IMR-90 (cell line): ENCODE data around the gene NFATC3. TPM values are rescaled to one million over a fixed set of nuclear protein-coding genes. Genes with fewer than 3 reads are reported as not detected.

Experiments
- ATAC-seq: fragments of 200-7000 bp; cut with Tn5 transposase; 2 replicates; pipeline ENCODE4 v1.9.1; 2020; ENCODE audit warnings: low read depth, mild to moderate bottlenecking, moderate library complexity
- BruUV-seq: library from RNA; stranded (reverse); fragments of 400-500 nt; replicated peaks from 2 replicates; lab custom pipeline; 2021; lab: Mats Ljungman, UMichigan
- CTCF ChIA-PET: fragments of 300-600 bp; formaldehyde crosslinking; extraction: SDS; loops from one replicate; lab custom pipeline; 2021; ENCODE audit warnings: antibody characterized with exemption; lab: Yijun Ruan, JAX
- POLR2A ChIA-PET: fragments of 300-600 bp; sonication (Branson Sonifier 250); formaldehyde crosslinking; loops from one replicate; lab custom pipeline; 2022; ENCODE audit warnings: antibody characterized with exemption; ENCODE audit not compliant: unreplicated experiment; lab: Charles Lee
- DNase-seq: peaks from one replicate; pipeline ENCODE4 v3.0.0; 2013
- H2AFZ ChIP-seq: replicated peaks from 2 replicates; pipeline ENCODE3; 2013; ENCODE audit warnings: low read length, mild to moderate bottlenecking; ENCODE audit not compliant: poor library complexity
- H2AK5ac ChIP-seq: 2 replicates; pipeline ENCODE4 v1.6.1; 2013; ENCODE audit warnings: low read depth, low read length, inconsistent platforms
- H2AK9ac ChIP-seq: replicated peaks from 2 replicates; pipeline ENCODE3; 2013; ENCODE audit warnings: mild to moderate bottlenecking, low read depth, low read length, moderate library complexity; ENCODE audit not compliant: poor library complexity
- H2BK120ac ChIP-seq: 2 replicates; pipeline ENCODE4 v1.6.1; 2013; ENCODE audit warnings: low read depth, low read length, inconsistent platforms
- H2BK15ac ChIP-seq: 3 replicates; pipeline ENCODE4 v1.6.1; 2013; ENCODE audit warnings: low read depth, low read length, inconsistent platforms
- H2BK20ac ChIP-seq: 2 replicates; pipeline ENCODE4 v1.6.1; 2013; ENCODE audit warnings: low read depth, mild to moderate bottlenecking, inconsistent platforms, low read length, moderate library complexity
- H2BK5ac ChIP-seq: 2 replicates; pipeline ENCODE4 v1.6.1; 2013; ENCODE audit warnings: mild to moderate bottlenecking, low read depth, low read length, inconsistent platforms; ENCODE audit not compliant: poor library complexity, severe bottlenecking
- H3K14ac ChIP-seq: replicated peaks from 2 replicates; pipeline ENCODE4 v1.6.1; 2013; ENCODE audit warnings: low read depth, low read length, inconsistent platforms
- H3K18ac ChIP-seq: 2 replicates; pipeline ENCODE4 v1.6.1; 2013; ENCODE audit warnings: low read depth, low read length, control low read depth
- H3K23ac ChIP-seq: 2 replicates; pipeline ENCODE4 v1.6.1; 2013; ENCODE audit warnings: low read depth, low read length, inconsistent platforms
- H3K27ac ChIP-seq: 2 replicates; pipeline ENCODE4 v1.5.1; 2013; ENCODE audit warnings: mild to moderate bottlenecking, control low read depth, low read length; ENCODE audit not compliant: insufficient read depth
- H3K27me3 ChIP-seq: 2 replicates; pipeline ENCODE4 v1.6.1; 2013; ENCODE audit warnings: low read length; ENCODE audit not compliant: control insufficient read depth, insufficient read depth
- H3K36me3 ChIP-seq: 2 replicates; pipeline ENCODE4 v1.6.1; 2013; ENCODE audit warnings: low read length, mixed read lengths; ENCODE audit not compliant: control insufficient read depth, insufficient read depth
- H3K4ac ChIP-seq: 2 replicates; pipeline ENCODE4 v1.6.1; 2013; ENCODE audit warnings: low read depth, low read length, inconsistent platforms
- H3K4me1 ChIP-seq: 2 replicates; pipeline ENCODE4 v1.6.1; 2013; ENCODE audit warnings: low read length, mixed read lengths; ENCODE audit not compliant: control insufficient read depth, insufficient read depth
- H3K4me2 ChIP-seq: 2 replicates; pipeline ENCODE4 v1.6.1; 2013; ENCODE audit warnings: low read depth, mild to moderate bottlenecking, control low read depth, low read length, moderate library complexity
- H3K4me3 ChIP-seq: 2 replicates; pipeline ENCODE4 v1.5.1; 2013; ENCODE audit warnings: low read depth, mild to moderate bottlenecking, control low read depth, low read length, moderate library complexity; ENCODE audit not compliant: insufficient read depth
- H3K56ac ChIP-seq: 2 replicates; pipeline ENCODE4 v1.6.1; 2013; ENCODE audit warnings: low read length, inconsistent platforms; ENCODE audit not compliant: insufficient read depth; ENCODE audit errors: extremely low read depth
- H3K79me1 ChIP-seq, 2 experiments: 2 replicates each; pipeline ENCODE4 v1.6.1; 2013; ENCODE audit warnings: low read length in 2 of 2, inconsistent platforms in 1 of 2, low read depth in 1 of 2
- H3K9ac ChIP-seq: 2 replicates; pipeline ENCODE4 v1.6.1; 2013; ENCODE audit warnings: low read depth, low read length, control low read depth
- H3K9me1 ChIP-seq: 2 replicates; pipeline ENCODE4 v1.6.1; 2013; ENCODE audit warnings: low read length, inconsistent platforms; ENCODE audit not compliant: insufficient read depth
- H3K9me3 ChIP-seq: 2 replicates; pipeline ENCODE4 v1.6.1; 2013; ENCODE audit warnings: low read length; ENCODE audit not compliant: control insufficient read depth, insufficient read depth
- H4K20me1 ChIP-seq: 2 replicates; pipeline ENCODE4 v1.6.1; 2013; ENCODE audit warnings: low read length, inconsistent platforms; ENCODE audit not compliant: insufficient read depth
- H4K5ac ChIP-seq: 2 replicates; pipeline ENCODE4 v1.6.1; 2013; ENCODE audit warnings: mild to moderate bottlenecking, low read depth, low read length, control low read depth
- H4K8ac ChIP-seq, 2 experiments: 2 replicates each; pipeline ENCODE4 v1.6.1; 2013; ENCODE audit warnings: low read depth in 2 of 2, low read length in 2 of 2, control low read depth in 1 of 2, inconsistent platforms in 1 of 2
- H4K91ac ChIP-seq: 2 replicates; pipeline ENCODE4 v1.6.1; 2013; ENCODE audit warnings: low read depth, low read length, inconsistent platforms; ENCODE audit not compliant: insufficient read depth
- CHD1 ChIP-seq: IDR thresholded peaks from 2 replicates; pipeline ENCODE4 v1.6.1; 2012; ENCODE audit warnings: low read depth, low read length, improper control_type of control experiment
- ELK1 ChIP-seq: fragments of 150-350 bp; IDR thresholded peaks from 2 replicates; pipeline ENCODE4 v1.6.1; 2016; ENCODE audit warnings: low read depth, mild to moderate bottlenecking, low read length, moderate library complexity, borderline replicate concordance
- MXI1 ChIP-seq: IDR thresholded peaks from 2 replicates; pipeline ENCODE4 v1.6.1; 2012; ENCODE audit warnings: low read depth, mild to moderate bottlenecking, low read length, moderate library complexity, borderline replicate concordance
- NFE2L2 ChIP-seq: fragments of 150-350 bp; IDR thresholded peaks from 2 replicates; pipeline ENCODE4 v1.6.1; 2016; ENCODE audit warnings: low read depth, mild to moderate bottlenecking, low read length
- POLR2A ChIP-seq: IDR thresholded peaks from 2 replicates; pipeline ENCODE4 v1.6.1; 2012; ENCODE audit warnings: mild to moderate bottlenecking, low read depth, low read length
- RCOR1 ChIP-seq: IDR thresholded peaks from 2 replicates; pipeline ENCODE4 v1.6.1; 2012; ENCODE audit warnings: mild to moderate bottlenecking, low read length, improper control_type of control experiment; ENCODE audit not compliant: insufficient replicate concordance
- RFX5 ChIP-seq: IDR thresholded peaks from 2 replicates; pipeline ENCODE4 v1.8.0; 2012; ENCODE audit warnings: low read depth, mild to moderate bottlenecking, low read length, moderate library complexity
- SMC3 ChIP-seq: fragments of 150-350 bp; IDR thresholded peaks from 2 replicates; pipeline ENCODE4 v1.6.1; 2016; ENCODE audit warnings: low read depth, mild to moderate bottlenecking, antibody characterized with exemption, low read length, moderate library complexity
- USF2 ChIP-seq: fragments of 150-350 bp; IDR thresholded peaks from 2 replicates; pipeline ENCODE4 v1.6.1; 2017; ENCODE audit warnings: mild to moderate bottlenecking, antibody characterized with exemption, low read length, low read depth
- WGBS, 2 experiments: methylation state at CpG; one replicate each; pipeline versions ENCODE4 v1.1.5 to v1.1.7; 2013; ENCODE audit warnings: missing lambda C conversion rate in 2 of 2; ENCODE audit not compliant: insufficient read length in 1 of 2; ENCODE audit errors: extremely low coverage in 2 of 2; 5-methylcytosine and 5-hydroxymethylcytosine counted together
- dilution Hi-C: fragments of 300-500 bp; cut with HindIII; formaldehyde crosslinking; loops from one replicate; pipeline ENCODE4 v1.14.3; 2018; ENCODE audit warnings: low sequenced_read_pairs; ENCODE audit not compliant: unreplicated experiment
- in situ Hi-C: fragments of 300-500 bp; cut with MboI; formaldehyde crosslinking; loops from 3 replicates; pipeline ENCODE4 v1.14.3; 2019; ENCODE audit warnings: low sequenced_read_pairs, inconsistent platforms, mixed read lengths
- intact Hi-C: fragments of 100-400 bp; cut with micrococcal nuclease; formaldehyde crosslinking; loops from 2 replicates; pipeline ENCODE4 v1.10.0; 2022
- polyA plus RNA-seq, 3 experiments: library from polyadenylated mRNA; depleted of rRNA; stranded (reverse); fragments of >200 nt; gene quantifications; 2 replicates each; pipeline ENCODE4 v1.2.3, GENCODE V29; 2012; ENCODE audit warnings: low replicate concordance in 1 of 3
- total RNA-seq: library from RNA; depleted of rRNA; stranded (reverse); fragments of >200 nt; gene quantifications from 2 replicates; pipeline ENCODE4 v1.2.3, GENCODE V29; 2012
- TF ChIP-seq, protein P1 (sequence below): conservative IDR thresholded peaks from 2 replicates; pipeline ENCODE4 v1.5.1; 2012; ENCODE audit warnings: mild to moderate bottlenecking, low read depth, low read length, improper control_type of control experiment

Gene NFATC3
- total and polyA plus RNA-seq, 2 of the 4 experiments (the other 2 are of a cell fraction): 6.3 to 21.5 TPM

DNA sequence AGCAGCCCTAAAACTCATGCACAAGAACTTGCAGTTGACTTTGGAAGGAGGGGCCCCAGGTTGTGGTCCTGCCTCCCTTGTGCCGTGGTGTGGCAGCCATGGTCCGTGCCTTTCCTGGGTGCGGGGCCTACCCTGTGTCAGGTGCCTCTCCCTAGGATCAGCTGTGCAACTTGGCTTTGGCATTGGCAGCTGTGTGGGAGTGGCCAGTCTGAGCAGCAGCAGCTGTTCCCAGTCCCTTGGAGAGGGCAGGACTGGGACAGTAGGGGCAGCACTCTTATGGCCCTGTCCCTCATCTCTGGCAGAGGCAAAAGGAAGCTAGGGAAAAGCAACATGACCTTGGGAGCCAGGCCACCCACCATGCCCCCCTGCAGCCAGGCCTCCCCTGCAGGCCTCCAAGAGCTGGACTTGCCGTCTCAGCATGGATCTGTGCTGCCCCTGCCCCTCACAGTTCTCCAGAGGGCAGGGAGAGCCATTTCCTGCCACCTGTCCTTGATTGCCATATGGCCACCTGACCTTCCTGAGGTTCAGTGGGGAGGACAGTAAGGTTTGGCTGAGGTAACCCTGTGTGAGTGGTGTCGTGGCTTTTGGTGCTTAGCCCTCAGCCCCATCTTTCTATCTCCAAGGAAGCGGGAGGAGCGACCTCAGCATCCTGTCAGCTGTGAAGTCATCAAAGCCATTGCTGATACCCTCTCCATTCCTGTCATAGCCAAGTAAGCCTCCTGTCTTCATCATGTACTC is 15.5 kb upstream of the NFATC3 start (continued):
- TF ChIP-seq USF2: no peak

- Histone ChIP-seq H3K9me1 (peaks cover 20% of the 10 kb centered on the region), H4K8ac (no peak overlapping the region), H2BK15ac (no peak overlapping the region), H3K4me2 (no peak overlapping the region), H3K18ac (no peak overlapping the region), H3K9ac (no peak overlapping the region), H2BK20ac (no peak overlapping the region), H3K4ac (no peak overlapping the region), H3K56ac (no peak overlapping the region), H2AK9ac (peak overlapping the region; percentile 69), H2BK120ac (no peak overlapping the region), H4K91ac (no peak overlapping the region), H3K4me1 (peaks cover 12% of the 10 kb centered on the region), H3K27ac (no peak overlapping the region), H3K79me1 (0 out of 4 replicates have a peak, but pooled peaks cover 0 to 3% of the 10 kb centered on the region in 2 experiments), H2BK5ac (no peak overlapping the region), H3K14ac (no peak overlapping the region), H2AFZ (no peak overlapping the region), H3K36me3 (peaks cover 38% of the 10 kb centered on the region), H3K9me3 (no peaks in the 10 kb centered on the region), H3K4me3 (no peak overlapping the region), H4K5ac (no peak overlapping the region), H4K20me1 (peaks cover 8% of the 10 kb centered on the region; the same call in 1 of the 2 replicates), H2AK5ac (no peak overlapping the region), H3K23ac (no peak overlapping the region), H3K27me3 (no peaks in the 10 kb centered on the region)
- intact Hi-C loops: no loop called here
- ATAC-seq: no peak
- WGBS, 2 experiments: no CpG with 5 or more reads among the region's 2 CpGs
- no peak for DNase-seq
- POLR2A ChIA-PET: interaction anchor here (0.5 kb wide), 1 partner anchor 66 kb away, joined by 8 read pairs; no protein-coding TSS in a partner anchor
- in situ Hi-C loops: no loop called here
- BruUV-seq: no TSS peak
- CTCF ChIA-PET: no interaction called here
- dilution Hi-C loops: no loop called here
- TF ChIP-seq USF2 (no peak), NFE2L2 (no peak), SMC3 (no peak), RFX5 (no peak), ELK1 (no peak), RCOR1 (no peak), MXI1 (no peak), CHD1 (no peak), POLR2A (no peak)
- TF ChIP-seq, protein P1, sequence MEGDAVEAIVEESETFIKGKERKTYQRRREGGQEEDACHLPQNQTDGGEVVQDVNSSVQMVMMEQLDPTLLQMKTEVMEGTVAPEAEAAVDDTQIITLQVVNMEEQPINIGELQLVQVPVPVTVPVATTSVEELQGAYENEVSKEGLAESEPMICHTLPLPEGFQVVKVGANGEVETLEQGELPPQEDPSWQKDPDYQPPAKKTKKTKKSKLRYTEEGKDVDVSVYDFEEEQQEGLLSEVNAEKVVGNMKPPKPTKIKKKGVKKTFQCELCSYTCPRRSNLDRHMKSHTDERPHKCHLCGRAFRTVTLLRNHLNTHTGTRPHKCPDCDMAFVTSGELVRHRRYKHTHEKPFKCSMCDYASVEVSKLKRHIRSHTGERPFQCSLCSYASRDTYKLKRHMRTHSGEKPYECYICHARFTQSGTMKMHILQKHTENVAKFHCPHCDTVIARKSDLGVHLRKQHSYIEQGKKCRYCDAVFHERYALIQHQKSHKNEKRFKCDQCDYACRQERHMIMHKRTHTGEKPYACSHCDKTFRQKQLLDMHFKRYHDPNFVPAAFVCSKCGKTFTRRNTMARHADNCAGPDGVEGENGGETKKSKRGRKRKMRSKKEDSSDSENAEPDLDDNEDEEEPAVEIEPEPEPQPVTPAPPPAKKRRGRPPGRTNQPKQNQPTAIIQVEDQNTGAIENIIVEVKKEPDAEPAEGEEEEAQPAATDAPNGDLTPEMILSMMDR: no peak
Observed at GRCh38 chr16:68070249-68070730, 14.9 kb upstream of the NFATC3 start.
